T-helper 2 cell treated with Interferon-gamma antibody and Interleukin-4, amounts not matched to agents 5 μg/mL and 100 μg/mL, for 36 hours (primary cell): ENCODE measurements around the gene CACNG1.

Source experiments
- DNase-seq: peaks from one replicate; pipeline ENCODE4 v3.0.0; 2021; ENCODE audit warnings: low spot score
- H3K27ac Mint-ChIP-seq: one replicate; pipeline ENCODE4 v1.8.0; 2021; ENCODE audit warnings: mild to moderate bottlenecking, mixed read lengths
- H3K27me3 Mint-ChIP-seq: one replicate; pipeline ENCODE4 v1.8.0; 2021; ENCODE audit warnings: low read depth, mixed read lengths
- H3K36me3 Mint-ChIP-seq: one replicate; pipeline ENCODE4 v1.8.0; 2021; ENCODE audit warnings: low read depth, mixed read lengths
- H3K4me1 Mint-ChIP-seq: one replicate; pipeline ENCODE4 v1.8.0; 2021; ENCODE audit warnings: low read depth, mixed read lengths
- H3K4me3 Mint-ChIP-seq: one replicate; pipeline ENCODE4 v1.8.0; 2022; ENCODE audit warnings: mild to moderate bottlenecking, moderate library complexity, mixed read lengths
- H3K9me3 Mint-ChIP-seq: one replicate; pipeline ENCODE4 v1.8.0; 2021; ENCODE audit warnings: mixed read lengths

Gene CACNG1

DNA sequence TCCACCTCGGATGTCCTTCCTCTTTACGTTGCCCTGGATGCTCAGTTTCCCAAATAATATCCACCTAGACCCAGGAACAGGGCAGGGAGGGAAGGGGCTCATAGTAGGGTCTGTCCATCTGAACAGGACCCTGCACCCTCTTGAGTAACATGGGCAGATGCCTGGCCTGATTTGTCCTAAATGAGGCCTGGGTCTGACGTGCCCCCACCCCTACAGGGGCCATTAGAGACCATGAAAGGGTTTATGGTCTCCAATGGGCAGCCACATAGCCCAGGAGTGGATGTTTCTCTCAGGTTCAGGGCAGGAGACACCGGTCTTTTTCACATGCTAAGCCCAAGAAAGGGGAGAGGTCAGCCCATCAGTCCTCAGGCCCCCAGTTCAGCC is 6.8 kb downstream of the CACNG1 start:
- no peaks in the 10 kb centered on the region for H3K36me3 Mint-ChIP-seq
- no peak overlapping the region for H3K27ac Mint-ChIP-seq
- no peak for DNase-seq
- H3K9me3 Mint-ChIP-seq: peaks cover 19% of the 10 kb centered on the region
- H3K27me3 Mint-ChIP-seq: peaks cover 3% of the 10 kb centered on the region
- H3K4me3 Mint-ChIP-seq: no peak overlapping the region
- H3K4me1 Mint-ChIP-seq: no peaks in the 10 kb centered on the region

DNA sequence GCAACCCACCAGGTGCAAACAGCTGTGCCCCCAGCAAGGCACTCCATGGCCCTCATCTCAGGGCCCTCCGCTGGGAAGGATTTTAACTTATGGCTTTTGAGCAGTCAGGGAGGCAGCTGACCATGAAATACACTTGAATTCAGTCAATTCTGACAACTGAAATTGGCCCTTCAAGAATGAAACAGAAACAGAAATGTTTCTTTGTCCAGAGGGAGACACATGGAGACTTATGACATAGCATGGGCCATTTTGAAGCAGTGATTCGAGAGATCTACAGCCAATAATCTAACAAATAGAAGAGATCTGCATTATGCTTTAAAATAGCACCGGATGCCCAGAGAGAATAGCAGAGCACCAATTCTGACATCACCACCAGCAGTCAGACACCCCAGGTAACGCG is 7.5 kb downstream of the CACNG1 start:
- Mint-ChIP-seq H3K36me3 (no peaks in the 10 kb centered on the region), H3K27me3 (peaks cover 3% of the 10 kb centered on the region), H3K27ac (no peak overlapping the region), H3K4me3 (no peak overlapping the region), H3K9me3 (peaks cover 19% of the 10 kb centered on the region), H3K4me1 (no peaks in the 10 kb centered on the region)
- no peak for DNase-seq

DNA sequence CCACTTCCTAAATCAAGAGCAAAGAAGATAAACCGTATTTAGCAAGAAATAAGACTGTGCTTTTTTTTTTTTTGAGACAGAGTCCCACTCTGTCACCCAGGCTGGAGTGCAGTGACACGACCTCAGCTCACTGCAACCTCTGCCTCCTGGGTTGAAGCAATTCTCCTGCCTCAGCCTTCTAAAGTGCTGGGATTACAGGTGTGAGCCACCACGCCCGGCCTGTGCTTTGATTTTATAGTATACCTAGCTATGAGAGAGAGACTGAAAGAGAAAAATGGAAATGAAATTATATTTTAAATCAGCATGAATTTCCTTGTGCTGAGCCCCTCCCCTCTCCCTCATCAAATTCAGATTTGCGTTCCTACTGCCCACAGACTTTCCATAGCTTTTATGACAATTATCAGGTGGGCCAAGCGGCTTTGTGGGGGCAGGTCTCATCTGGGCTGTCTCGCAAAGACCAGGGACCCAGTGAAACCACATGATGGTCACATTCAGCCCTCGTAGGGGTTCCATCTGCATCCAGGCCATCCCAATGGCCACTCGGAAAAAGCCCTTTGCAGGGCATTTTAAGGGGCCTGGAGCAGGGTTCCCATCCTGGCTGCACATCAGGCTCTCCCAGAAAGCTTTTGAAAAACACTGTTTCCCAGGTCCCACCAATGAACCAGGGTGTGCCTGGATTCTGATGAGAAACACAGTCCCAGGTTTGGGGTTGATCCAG is 8.5 kb downstream of the CACNG1 start:
- H3K4me1 Mint-ChIP-seq: no peaks in the 10 kb centered on the region
- H3K4me3 Mint-ChIP-seq: no peak overlapping the region
- H3K27ac Mint-ChIP-seq: no peak overlapping the region
- DNase-seq: no peak
- no peaks in the 10 kb centered on the region for H3K27me3 Mint-ChIP-seq
- H3K9me3 Mint-ChIP-seq: peaks cover 17% of the 10 kb centered on the region
- no peaks in the 10 kb centered on the region for H3K36me3 Mint-ChIP-seq

DNA sequence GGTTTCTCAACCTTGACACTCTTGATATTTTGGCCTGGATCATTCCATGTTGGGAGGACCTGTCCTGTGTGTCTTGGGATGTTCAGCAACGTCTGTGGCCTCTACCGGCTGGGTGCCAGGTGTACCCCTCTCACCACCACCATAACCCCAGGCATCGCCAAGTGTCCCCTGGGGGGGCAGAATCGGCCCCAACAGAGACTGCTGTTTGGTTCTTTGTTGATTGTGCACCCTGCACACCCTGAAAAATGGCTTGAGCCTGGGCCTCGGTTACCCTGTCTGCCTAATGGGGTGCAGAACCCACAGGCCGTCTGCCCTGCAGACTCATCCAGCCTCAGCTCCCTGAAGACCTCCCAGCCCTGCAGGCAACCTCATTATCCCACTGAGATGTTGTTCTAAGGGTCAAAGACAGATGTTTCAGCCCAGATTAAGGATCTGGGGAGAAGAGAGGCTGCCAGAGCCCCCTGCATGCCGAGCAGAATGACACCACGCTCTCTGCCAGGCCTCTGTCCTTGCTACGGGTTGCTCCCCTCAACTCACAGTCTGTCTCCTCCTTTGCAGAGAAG is 9.2 kb downstream of the CACNG1 start:
- peaks cover 11% of the 10 kb centered on the region for H3K9me3 Mint-ChIP-seq
- H3K27me3 Mint-ChIP-seq: no peaks in the 10 kb centered on the region
- DNase-seq: no peak
- no peaks in the 10 kb centered on the region for H3K4me1 Mint-ChIP-seq
- H3K4me3 Mint-ChIP-seq: no peak overlapping the region
- no peak overlapping the region for H3K27ac Mint-ChIP-seq
- no peaks in the 10 kb centered on the region for H3K36me3 Mint-ChIP-seq

DNA sequence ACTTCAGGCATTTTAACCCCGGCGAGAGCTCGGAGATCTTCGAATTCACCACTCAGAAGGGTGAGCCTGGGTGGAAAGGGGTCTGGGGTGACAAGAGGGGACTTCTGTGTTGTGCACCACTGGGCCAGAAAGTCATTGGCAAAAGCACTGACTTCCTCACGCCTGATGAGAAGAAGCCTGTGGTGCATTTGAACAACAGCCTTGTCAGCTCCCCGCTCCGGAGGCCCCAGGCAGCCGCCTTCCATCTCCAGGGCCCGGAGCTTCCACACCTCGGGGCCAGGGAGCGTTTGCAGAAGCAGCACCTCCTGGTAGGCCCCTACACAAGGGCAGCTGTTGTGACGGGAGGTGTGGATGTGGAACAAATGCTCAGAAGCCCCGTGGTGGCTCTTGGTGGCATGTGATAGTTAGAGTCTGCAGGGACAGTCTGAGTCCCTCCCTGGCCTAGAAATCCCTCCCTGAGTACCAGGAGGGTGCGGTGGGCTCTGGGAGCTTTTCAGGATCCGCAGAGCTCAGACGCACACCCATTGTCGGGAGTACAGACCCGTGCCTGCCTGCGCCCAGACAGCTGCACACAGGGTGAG is 9.7 kb downstream of the CACNG1 start:
- H3K4me1 Mint-ChIP-seq: no peaks in the 10 kb centered on the region
- no peaks in the 10 kb centered on the region for H3K27me3 Mint-ChIP-seq
- H3K36me3 Mint-ChIP-seq: no peaks in the 10 kb centered on the region
- peaks cover 5% of the 10 kb centered on the region for H3K9me3 Mint-ChIP-seq
- no peak overlapping the region for H3K27ac Mint-ChIP-seq
- H3K4me3 Mint-ChIP-seq: no peak overlapping the region
- no peak for DNase-seq

DNA sequence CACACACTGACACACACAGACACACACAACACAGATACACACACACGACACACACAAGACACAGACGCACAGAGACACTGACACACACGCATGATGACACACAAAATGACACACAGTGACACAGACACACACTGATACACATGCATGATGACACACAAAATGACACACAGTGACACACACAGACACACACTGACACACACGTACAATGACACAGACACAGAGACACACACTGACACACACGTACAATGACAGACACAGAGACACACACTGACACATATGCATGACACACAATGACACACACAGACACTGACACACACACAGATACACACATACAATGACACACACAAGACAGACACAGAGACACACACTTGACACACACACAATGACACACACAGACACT is 10.3 kb downstream of the CACNG1 start:
- no peak overlapping the region for H3K4me3 Mint-ChIP-seq
- H3K36me3 Mint-ChIP-seq: no peaks in the 10 kb centered on the region
- H3K27ac Mint-ChIP-seq: no peak overlapping the region
- H3K27me3 Mint-ChIP-seq: no peaks in the 10 kb centered on the region
- H3K9me3 Mint-ChIP-seq: no peaks in the 10 kb centered on the region
- DNase-seq: no peak
- no peaks in the 10 kb centered on the region for H3K4me1 Mint-ChIP-seq

DNA sequence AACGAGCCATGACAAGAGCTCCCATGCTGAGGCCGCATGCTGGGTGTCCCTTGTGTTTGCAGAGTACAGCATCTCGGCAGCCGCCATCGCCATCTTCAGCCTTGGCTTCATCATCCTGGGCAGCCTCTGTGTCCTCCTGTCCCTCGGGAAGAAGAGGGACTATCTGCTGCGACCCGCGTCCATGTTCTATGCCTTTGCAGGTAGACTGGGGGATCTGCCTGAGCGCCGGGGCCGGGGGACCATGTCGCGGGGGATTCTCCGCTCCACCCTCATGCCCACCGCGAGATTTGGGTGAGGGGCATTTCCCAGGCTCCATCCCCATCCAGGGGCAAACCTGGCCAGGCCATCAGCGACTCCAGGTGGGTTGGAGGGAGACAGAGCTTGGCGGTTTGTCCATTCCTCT is 10.7 kb downstream of the CACNG1 start:
- Mint-ChIP-seq H3K27me3 (no peaks in the 10 kb centered on the region), H3K9me3 (no peaks in the 10 kb centered on the region), H3K36me3 (no peaks in the 10 kb centered on the region), H3K4me3 (no peak overlapping the region), H3K4me1 (no peaks in the 10 kb centered on the region), H3K27ac (no peak overlapping the region)
- DNase-seq: no peak

DNA sequence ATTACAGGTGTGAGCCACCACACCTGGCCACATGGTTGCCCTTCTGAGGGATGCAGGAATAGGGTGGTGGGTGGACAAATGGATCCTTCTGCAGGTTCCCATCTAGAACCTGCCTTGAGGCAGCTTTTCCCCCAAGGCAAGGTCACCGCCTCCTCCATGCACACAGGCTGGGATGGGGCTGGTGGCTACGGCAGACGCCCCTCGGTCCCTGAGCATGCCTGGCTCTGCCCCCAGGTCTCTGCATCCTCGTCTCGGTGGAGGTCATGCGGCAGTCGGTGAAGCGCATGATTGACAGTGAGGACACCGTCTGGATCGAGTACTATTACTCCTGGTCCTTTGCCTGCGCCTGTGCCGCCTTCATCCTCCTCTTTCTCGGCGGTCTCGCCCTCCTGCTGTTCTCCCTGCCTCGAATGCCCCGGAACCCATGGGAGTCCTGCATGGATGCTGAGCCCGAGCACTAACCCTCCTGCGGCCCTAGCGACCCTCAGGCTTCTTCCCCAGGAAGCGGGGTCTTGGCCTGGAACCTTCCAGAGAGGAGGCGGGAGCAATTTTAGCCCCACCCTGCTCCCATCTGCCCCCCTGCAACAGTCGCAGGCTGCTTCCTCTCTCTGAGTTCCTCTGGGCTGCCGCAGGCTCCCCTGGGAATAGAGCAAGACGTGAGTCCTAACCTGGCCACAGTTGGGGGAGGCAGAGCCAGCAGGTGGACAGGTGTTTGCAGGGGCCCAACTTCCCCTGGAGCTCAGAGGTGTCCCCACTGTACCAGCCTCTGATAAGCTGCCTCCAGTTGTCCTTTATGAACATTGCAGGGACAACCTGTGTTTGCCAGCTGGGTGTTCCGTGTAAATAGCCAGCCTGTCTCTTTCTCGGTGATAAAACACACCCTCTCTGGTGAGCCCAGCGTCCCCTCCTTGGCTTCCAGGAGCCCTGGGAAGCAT is 11.7 kb downstream of the CACNG1 start:
- no peak overlapping the region for H3K4me3 Mint-ChIP-seq
- H3K9me3 Mint-ChIP-seq: no peaks in the 10 kb centered on the region
- H3K27me3 Mint-ChIP-seq: no peaks in the 10 kb centered on the region
- no peaks in the 10 kb centered on the region for H3K4me1 Mint-ChIP-seq
- no peak overlapping the region for H3K27ac Mint-ChIP-seq
- no peaks in the 10 kb centered on the region for H3K36me3 Mint-ChIP-seq
- no peak for DNase-seq

DNA sequence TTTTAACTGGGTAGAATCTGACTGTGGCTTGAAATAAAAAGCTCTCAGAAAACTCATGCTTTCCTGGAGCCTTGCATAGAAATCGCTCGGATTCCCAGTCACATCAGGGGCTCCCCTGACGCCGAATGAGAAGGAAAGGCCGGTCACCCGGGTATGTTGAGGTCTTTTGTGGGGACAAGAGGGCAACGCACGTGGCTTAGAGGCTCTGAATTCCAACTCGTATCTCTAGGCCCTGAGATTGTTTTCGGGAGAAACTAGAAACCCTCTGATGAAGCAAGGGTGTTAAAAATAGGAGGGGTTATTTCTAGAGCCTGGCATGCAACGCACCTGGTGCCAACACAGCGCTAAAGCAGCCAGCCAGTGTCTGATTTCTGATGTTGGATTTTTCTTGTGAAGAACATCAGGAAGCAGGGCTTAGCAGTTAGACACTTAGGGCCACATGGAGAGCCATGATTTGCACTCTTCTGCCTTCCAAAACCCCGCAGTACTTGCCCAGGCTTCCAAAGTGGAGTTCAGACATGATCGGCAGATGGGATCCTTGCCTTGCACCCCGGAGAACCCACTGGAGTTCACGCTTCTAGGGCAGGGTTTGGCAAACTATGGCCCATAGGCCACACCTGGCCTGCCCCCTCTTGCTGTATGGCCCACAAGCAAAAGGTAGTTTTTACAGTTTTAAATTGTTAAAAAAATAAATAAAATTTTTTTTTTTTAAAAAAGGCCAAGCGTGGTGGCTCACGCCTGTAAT is 12.6 kb downstream of the CACNG1 start:
- Mint-ChIP-seq H3K4me3 (no peak overlapping the region), H3K36me3 (no peaks in the 10 kb centered on the region), H3K27ac (no peak overlapping the region), H3K4me1 (no peaks in the 10 kb centered on the region), H3K9me3 (no peaks in the 10 kb centered on the region), H3K27me3 (no peaks in the 10 kb centered on the region)
- DNase-seq: no peak

DNA sequence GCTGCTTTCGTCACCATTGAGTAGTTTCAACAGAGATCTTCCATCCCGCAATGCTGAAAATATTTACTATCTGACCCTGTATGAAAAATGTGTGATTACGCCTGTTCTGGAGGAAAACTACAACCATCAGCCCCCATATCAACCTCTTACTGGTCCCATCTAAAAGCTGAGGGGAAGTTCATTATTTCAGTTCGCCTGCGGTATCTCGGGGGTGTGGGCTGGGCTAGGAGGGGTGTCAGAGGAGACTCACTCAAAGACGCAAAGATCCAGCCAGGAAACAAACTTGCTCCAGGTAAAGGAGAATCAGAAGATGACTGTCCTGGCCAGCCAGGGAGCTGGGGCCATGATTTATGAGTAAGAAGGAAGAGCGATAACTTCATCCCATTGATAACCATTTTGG is 13.7 kb downstream of the CACNG1 start:
- H3K9me3 Mint-ChIP-seq: no peaks in the 10 kb centered on the region
- no peaks in the 10 kb centered on the region for H3K4me1 Mint-ChIP-seq
- no peaks in the 10 kb centered on the region for H3K36me3 Mint-ChIP-seq
- DNase-seq: no peak
- no peak overlapping the region for H3K4me3 Mint-ChIP-seq
- no peak overlapping the region for H3K27ac Mint-ChIP-seq
- H3K27me3 Mint-ChIP-seq: no peaks in the 10 kb centered on the region

DNA sequence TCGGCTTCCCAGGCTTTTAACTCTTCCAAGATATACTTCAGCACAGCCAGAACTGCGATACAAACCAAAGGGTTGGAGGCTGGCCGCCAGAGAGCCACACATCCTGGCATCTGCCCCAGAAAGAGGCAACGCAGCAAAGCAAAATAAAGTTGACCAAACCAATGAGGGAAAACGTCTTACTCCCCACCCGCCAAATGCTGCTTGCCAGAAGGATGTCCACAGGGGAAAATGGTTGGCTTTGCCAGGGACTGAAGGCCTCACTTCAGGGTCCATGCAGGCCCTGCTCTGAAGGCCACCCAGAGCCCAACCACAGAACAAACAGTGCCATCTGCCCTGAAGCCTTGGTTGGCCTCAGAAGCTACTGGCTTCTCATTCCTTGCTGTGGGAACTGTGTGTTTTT is 15.0 kb downstream of the CACNG1 start:
- no peaks in the 10 kb centered on the region for H3K27me3 Mint-ChIP-seq
- H3K4me1 Mint-ChIP-seq: no peaks in the 10 kb centered on the region
- no peak for DNase-seq
- H3K9me3 Mint-ChIP-seq: no peaks in the 10 kb centered on the region
- H3K4me3 Mint-ChIP-seq: no peak overlapping the region
- H3K36me3 Mint-ChIP-seq: no peaks in the 10 kb centered on the region
- H3K27ac Mint-ChIP-seq: no peak overlapping the region

DNA sequence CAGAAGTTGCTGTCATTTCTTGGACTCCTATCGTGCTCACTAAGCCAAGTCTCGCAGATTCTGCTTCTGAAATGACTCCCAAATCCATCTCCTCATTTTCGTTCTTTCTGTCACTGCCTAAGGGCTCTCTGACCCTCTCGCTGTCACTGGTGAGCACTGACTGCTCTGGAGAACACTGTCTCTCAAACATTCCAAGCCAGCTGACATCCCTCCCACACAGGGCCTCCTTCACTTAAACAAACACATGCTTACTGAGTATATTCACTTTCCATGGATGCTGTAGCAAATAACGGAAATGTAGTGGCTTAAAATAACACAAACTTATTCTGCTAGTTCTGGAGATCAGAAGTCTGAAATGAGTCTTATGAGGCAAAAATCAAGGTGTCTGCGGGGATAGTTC is 18.8 kb downstream of the CACNG1 start:
- Mint-ChIP-seq H3K27me3 (no peaks in the 10 kb centered on the region), H3K4me1 (no peaks in the 10 kb centered on the region), H3K9me3 (no peaks in the 10 kb centered on the region), H3K4me3 (no peak overlapping the region), H3K36me3 (no peaks in the 10 kb centered on the region), H3K27ac (no peak overlapping the region)
- DNase-seq: no peak

DNA sequence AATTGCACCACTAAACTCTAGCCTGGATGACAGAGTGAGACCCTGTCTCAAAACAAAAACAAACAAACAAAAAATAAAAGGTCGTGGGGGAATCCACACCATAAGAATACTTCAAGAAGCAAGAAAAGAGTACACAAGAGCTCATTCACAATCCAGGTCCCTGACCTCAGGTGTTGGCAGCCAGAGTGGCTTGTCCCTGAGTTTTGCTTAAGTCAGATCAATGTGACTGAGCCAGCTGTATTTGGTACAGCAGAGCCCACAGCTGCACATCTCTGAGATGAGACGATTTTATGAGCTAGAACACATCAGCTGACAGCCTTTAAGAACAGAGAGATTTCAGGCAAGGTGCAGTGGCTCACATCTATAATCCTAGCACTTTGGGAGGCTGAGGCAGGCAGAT is 22.4 kb downstream of the CACNG1 start:
- no peaks in the 10 kb centered on the region for H3K9me3 Mint-ChIP-seq
- no peaks in the 10 kb centered on the region for H3K27me3 Mint-ChIP-seq
- H3K4me3 Mint-ChIP-seq: no peak overlapping the region
- DNase-seq: no peak
- no peak overlapping the region for H3K27ac Mint-ChIP-seq
- no peaks in the 10 kb centered on the region for H3K4me1 Mint-ChIP-seq
- H3K36me3 Mint-ChIP-seq: no peaks in the 10 kb centered on the region
